Measurements from ENCODE around the gene ROBO1.

The ROBO1 gene

DNA sequence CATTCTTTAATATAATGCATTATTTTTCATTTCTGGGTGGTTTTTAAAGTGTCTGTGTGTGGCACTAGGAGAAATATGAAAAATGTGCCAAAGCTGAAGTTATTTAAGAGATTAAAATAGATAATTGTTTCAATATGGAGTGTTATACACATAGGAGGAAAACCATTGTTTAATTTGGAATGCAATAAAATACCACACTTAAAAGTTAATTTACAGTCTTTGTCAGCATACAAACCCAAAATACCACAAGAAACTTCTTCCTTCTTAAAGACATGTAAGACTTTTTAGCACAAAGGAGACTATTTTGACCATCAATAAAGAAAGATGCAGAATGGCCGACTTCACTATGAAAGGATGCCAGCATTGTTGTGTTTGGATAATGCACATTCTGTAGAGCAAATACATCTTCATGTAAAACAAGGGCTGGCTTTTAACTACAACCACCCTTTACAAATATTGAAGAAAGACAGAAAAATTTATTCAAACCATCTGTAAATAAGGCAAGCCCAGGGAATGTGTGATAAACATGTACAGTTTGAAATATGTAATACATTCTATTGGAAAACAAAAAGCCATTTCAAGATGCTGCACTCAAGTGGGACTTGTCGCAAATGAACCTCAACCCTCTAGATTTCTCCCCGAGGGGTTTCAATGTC, 1146.6 kb downstream of the ROBO1 start:
- H3K36me3 ChIP-seq: no peaks in the 10 kb centered on the region

DNA sequence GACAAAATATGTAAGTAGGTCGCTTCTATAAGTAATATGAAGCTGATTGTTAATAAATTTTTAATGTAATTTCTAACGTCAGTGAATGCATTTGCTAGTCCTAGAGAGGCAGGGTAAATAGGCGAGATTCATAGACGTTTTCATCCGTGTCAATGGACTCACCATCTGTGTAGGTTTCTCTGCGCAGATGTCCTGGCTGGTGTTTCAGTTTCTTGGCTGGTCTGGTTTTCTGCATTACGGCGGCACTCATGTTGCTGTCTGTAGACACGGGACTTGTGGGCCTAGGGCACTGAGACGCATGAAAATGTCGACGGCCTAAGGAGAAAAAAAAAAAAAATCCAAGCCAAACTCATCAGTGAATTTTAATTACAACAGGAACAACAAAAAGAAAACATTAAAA, 1153.3 kb downstream of the ROBO1 start:
- Histone ChIP-seq H3K36me3 (no peaks in the 10 kb centered on the region), H3K27ac (no peak overlapping the region), H3K27me3 (no peaks in the 10 kb centered on the region), H3K4me3 (ENCODE audit: low read depth in 1 of 2, low read length in 1 of 2) (no peak overlapping the region), H3K9me3 (no peaks in the 10 kb centered on the region), H3K4me1 (ENCODE audit: control insufficient read depth in 1 of 2, insufficient read depth in 1 of 2, low read depth in 1 of 2, low read length in 1 of 2) (no peaks in the 10 kb centered on the region)
- TF ChIP-seq, protein P1, sequence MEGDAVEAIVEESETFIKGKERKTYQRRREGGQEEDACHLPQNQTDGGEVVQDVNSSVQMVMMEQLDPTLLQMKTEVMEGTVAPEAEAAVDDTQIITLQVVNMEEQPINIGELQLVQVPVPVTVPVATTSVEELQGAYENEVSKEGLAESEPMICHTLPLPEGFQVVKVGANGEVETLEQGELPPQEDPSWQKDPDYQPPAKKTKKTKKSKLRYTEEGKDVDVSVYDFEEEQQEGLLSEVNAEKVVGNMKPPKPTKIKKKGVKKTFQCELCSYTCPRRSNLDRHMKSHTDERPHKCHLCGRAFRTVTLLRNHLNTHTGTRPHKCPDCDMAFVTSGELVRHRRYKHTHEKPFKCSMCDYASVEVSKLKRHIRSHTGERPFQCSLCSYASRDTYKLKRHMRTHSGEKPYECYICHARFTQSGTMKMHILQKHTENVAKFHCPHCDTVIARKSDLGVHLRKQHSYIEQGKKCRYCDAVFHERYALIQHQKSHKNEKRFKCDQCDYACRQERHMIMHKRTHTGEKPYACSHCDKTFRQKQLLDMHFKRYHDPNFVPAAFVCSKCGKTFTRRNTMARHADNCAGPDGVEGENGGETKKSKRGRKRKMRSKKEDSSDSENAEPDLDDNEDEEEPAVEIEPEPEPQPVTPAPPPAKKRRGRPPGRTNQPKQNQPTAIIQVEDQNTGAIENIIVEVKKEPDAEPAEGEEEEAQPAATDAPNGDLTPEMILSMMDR (IDR thresholded peaks at IDR 0.05): no peak

More for the DNA sequence above, 1146.6 kb downstream of the ROBO1 start:
- Histone ChIP-seq H3K27ac (no peak overlapping the region), H3K4me3 (ENCODE audit: low read depth in 1 of 2, low read length in 1 of 2) (no peak overlapping the region), H3K27me3 (no peaks in the 10 kb centered on the region), H3K4me1 (ENCODE audit: control insufficient read depth in 1 of 2, insufficient read depth in 1 of 2, low read depth in 1 of 2, low read length in 1 of 2) (no peaks in the 10 kb centered on the region), H3K9me3 (no peaks in the 10 kb centered on the region)
- TF ChIP-seq, protein P1 (IDR thresholded peaks at IDR 0.05): no peak

DNA sequence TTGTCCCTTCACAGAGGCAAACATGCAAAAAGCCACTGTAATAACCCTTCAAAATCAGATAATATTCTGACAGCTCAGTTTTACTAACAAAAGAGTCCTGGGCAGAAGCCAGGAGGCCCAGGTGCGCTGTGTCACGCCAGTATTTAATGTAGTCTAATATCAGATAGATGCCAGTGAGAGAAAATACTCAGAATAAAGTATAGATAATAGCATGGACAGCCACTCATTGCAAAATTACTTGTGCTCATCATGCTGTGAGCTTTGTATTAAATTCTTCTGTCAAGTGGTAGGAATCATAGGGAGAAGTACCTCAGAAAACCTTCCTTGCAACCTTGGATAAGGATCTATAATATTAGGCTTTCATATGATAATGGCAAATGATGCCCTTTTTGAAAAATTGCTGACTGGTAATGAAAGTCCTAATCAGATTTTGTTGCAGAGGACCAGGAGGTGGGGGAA, 1154.3 kb downstream of the ROBO1 start:
- Histone ChIP-seq H3K27ac (no peak overlapping the region), H3K4me1 (ENCODE audit: control insufficient read depth in 1 of 2, insufficient read depth in 1 of 2, low read depth in 1 of 2, low read length in 1 of 2) (no peaks in the 10 kb centered on the region), H3K4me3 (ENCODE audit: low read depth in 1 of 2, low read length in 1 of 2) (no peak overlapping the region), H3K9me3 (no peaks in the 10 kb centered on the region), H3K27me3 (no peaks in the 10 kb centered on the region), H3K36me3 (no peaks in the 10 kb centered on the region)
- TF ChIP-seq, protein P1 (IDR thresholded peaks at IDR 0.05): no peak

DNA sequence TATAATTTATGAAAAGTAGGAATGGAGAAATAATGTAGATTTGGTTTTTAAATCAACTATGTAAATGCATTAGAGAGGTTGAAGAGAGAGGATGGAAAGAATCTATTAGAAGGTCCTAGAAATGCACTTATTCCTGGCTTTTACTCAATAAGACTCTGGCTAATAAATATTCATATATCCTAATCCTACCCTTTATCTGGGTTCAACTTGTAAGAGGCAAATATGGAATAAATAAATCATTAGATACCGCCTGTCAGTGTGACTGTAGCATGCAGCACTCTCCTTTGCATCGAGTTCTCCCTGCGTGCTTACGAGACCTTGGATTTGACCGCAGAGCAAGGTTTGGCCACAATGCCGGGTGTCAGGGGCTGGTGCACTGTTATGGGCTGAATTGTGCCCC, 1156.5 kb downstream of the ROBO1 start:
- Histone ChIP-seq H3K27me3 (no peaks in the 10 kb centered on the region), H3K36me3 (no peaks in the 10 kb centered on the region), H3K27ac (no peak overlapping the region), H3K4me1 (ENCODE audit: control insufficient read depth in 1 of 2, insufficient read depth in 1 of 2, low read depth in 1 of 2, low read length in 1 of 2) (no peaks in the 10 kb centered on the region), H3K4me3 (ENCODE audit: low read depth in 1 of 2, low read length in 1 of 2) (no peak overlapping the region), H3K9me3 (no peaks in the 10 kb centered on the region)
- TF ChIP-seq, protein P1 (IDR thresholded peaks at IDR 0.05): no peak

DNA sequence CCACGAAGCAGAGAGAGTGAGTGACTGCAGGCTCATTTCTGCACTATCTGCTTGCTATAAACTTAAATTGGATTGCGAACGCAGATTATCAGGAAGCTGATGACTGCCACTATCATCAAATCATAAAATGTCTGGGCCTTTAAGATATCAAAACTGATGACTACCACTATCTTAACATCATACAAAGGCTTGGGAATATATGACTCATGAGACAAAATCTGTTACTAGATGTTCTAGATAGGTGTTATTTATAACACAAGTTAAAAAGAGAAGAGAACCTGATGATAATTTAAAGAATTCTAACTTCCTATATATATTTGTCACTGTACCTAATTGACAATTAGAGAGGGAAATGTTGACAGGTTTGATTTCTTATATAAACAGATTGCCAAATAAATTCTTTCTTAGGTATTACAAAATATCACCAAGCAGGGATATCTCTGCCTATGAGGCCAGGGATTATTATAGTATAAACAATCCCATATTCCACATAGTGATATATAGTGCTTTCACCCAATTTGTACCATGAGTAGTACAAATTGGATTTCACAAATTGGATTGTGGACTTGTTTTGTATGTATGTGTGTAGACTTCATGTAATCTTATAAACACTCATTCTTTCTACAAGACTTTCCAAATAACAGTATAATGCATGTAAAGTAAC, 1157.2 kb downstream of the ROBO1 start:
- H3K4me3 ChIP-seq (ENCODE audit: low read depth in 1 of 2, low read length in 1 of 2): no peak overlapping the region
- TF ChIP-seq, protein P1 (IDR thresholded peaks at IDR 0.05): no peak
- H3K27me3 ChIP-seq: no peaks in the 10 kb centered on the region
- no peak overlapping the region for H3K27ac ChIP-seq
- no peaks in the 10 kb centered on the region for H3K36me3 ChIP-seq
- no peaks in the 10 kb centered on the region for H3K9me3 ChIP-seq
- no peaks in the 10 kb centered on the region for H3K4me1 ChIP-seq (ENCODE audit: control insufficient read depth in 1 of 2, insufficient read depth in 1 of 2, low read depth in 1 of 2, low read length in 1 of 2)
